Measurements from ENCODE around the gene EHD3.
A peak's percentile ranks its signal among the peaks of the same experiment; 100 is the strongest.

The EHD3 gene

DNA sequence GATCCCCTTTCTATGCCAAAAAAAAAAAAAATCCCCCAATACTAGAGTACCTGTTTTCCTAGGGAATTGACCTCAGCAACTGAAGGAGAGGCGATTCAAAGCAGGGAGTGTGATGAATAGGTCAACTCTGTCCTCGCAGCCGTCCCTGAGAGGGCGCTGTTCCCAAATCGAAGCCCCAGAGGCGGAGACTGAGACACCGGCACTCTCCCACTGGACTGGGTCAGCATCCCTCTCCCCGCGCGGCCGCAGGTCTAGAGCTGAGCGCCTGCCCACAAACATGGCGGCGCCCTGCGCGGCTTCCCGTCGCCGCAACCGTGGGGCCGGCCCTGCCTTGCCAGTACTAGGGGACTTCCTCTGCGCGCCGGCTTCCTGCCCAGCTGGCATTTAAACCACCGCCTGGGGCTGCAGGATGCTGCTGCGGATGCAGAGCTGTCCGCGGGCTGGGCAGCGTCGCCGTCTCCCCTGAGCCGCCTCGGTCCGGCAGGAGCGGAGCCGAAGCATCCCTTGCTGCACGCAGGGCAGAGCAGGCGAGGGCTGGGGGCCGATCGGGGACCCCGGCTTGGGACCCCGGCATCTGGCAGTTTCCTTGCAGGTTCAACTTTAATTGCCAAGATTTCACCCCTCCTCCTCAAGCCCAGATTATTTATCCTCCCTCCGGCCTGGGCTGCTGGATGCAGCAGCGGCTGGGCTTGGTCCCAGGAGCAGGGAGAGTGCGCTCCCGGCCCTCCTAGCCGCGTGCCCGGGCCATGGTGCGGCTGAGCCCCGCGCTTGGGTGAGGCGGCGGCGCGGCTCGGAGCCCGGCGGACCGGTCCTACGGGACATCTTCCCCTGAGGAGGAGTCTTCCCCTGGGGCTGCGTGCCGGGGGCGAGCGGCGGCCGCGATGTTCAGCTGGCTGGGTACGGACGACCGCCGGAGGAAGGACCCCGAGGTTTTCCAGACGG is at the start of gene EHD3:
TSS of gene EHD3 (plus strand) at position 412 of the 942 bp plus-strand sequence. CDS start at position 882, 470 bp downstream.
- peak; percentile 69 to 75 for DNase-seq (ENCODE audit: low read depth in 2 of 2)

DNA sequence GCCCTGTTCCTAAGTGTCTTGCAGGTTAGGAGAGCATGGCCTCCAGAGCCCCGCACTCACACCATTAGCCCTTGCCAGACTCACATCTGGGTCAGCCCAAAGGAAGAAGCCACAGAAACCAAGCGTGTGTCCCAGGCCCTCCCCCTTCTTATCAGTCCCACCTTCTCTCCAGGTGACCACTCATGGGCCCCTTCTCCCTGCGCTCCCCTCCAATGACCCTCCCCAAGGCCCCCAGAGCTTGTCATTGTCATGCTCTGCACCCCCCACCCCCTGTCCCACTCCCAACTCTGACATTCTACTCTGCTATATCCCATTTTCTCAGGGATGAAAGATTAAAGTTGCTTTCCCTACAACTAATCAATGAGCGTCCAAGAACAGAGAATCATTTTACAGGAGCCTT is 46.8 kb upstream of the EHD3 start:
- no peak for DNase-seq (ENCODE audit: low read depth in 2 of 2)

DNA sequence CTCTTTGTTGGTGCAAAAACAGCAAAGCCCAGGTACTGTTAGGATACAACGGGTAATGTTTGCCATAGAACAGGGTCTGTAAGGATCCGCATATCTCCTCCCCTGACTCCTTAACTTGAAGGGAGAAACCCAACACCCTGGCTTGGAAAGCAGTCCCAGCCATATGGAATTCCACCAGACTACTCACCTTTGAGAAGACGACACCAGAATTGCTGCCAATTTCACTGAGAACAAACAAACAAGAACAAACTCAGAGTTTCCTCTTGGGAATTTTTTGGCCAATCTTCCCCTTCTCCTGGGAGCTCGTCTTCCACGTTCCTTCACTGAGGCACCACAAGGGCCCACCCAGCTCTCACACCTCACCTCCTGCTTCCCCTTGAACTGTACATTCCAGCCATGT is 45.8 kb upstream of the EHD3 start:
- no peak for DNase-seq (ENCODE audit: low read depth in 2 of 2)

DNA sequence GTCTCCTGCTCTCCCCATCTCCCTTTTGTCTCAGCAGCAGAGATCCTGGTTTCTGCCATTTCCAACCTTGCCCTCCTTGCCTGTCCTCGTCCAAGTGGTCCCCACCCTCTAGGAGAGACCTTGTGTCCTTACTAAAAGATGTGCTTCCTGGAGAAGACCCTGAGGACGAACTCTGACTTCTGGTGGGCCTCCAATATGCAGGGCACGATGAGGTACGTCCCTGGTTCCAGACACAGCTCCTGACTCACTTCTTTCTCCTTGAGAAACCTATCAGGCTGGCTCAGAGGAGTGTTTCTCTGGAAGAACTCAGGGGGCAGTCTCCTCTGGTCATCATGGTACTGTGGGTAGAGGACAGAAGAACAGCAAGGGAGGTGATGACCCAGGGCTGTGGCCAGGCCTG is 44.8 kb upstream of the EHD3 start:
- no peak for DNase-seq (ENCODE audit: low read depth in 2 of 2)

DNA sequence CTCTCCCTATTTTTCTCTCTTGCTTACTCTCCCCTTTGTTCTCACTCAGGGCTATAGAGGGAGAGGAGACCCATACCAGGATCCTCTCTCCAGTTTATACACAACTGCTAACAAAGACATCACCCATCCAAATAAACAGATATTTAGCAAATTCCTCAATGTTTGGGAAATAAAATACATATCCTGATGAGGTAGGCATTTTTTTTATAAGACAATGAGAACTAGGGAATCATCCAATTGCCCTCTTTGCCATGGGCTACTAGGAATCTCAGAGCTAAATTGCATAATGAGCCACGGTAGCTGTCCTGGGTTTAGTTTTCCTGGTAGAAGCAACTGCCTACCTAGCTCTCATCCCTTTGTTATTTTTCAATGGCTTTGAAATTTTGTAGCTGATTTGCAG is 43.8 kb upstream of the EHD3 start:
- no peak for DNase-seq (ENCODE audit: low read depth in 2 of 2)

DNA sequence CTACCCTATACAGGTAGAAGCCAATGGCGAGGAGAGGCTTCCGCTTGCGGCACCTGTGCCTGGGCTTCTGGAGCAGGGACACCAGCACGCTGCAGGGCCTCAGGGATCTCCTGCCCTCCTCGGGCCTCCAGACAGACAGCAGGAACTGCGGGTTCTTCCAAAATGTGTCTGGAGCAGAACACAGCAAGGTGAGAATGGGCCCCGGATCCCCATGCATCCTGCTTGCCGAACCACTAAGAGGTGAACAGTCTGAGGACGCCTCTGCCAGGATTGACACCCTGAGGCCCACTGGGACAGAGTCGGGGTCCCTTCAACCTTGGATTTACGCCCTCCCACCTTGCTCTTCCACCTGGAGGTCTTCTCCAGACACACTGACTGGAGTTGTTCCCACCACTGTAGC is 42.0 kb upstream of the EHD3 start:
- no peak for DNase-seq (ENCODE audit: low read depth in 2 of 2)

DNA sequence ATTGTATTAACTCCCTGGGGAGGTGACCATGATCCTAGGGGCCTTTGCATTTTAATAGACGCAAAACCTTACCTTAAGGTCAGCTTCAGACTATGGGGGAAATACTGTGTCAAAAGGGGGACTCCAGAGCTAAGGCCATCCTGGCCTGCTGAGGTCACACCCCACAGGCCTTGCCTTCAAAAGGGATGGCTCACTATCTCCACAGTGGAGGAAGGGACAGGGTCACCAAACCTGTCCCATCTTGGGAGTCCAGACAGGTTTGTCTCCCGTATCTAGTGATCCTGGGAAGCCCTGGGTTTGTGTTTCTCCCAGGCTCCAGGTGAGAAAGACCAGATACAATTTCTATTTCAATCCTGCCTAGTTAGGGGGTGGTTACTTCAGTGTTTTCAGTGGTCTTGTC is 41.6 kb upstream of the EHD3 start:
- DNase-seq (ENCODE audit: low read depth in 2 of 2), result no peak

DNA sequence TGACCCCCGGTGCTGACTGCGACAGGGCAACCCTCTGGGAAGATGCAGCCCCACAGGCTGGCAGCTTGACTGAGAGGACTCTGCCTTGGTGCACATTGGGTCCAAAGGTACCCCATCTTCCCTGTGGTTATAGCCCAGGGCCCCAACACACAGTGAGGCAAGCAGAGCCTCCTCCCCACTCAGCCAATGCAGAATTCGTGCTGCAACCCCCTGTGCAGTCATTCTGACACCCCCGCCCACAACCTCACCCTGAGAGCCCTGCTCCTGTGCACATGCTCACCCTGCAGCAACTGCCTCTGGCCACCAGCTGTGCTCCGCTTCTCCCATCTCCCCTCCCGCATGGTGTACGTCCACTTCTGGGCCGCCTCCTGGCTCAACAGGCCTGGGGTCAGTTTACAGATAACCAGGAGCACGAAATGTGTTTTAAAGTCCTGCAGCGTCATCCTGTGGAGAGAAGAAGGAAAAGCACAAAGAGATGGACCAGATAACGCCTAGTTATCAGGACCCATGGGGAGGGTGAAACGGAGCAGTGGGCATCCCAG is 41.0 kb upstream of the EHD3 start:
- no peak for DNase-seq (ENCODE audit: low read depth in 2 of 2)

DNA sequence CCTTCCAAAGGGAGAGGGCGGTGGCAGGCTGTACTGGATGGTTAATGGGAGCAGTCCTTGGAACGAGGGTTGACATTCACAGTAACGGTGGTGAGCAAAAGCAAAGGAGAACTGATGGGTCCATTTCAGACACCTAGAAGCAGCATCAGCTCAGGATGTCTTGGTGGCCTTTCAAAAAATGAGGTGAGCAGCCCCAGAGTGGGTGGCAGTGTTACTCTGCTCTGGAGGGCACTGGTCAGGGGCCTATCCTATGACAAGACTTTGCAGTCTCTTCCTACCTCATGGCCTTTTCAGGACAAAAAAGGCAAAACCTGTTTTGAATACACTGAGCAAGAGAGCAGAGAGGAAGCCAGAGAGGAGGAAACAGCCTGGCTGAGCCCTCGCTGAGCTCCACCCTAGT is 40.1 kb upstream of the EHD3 start:
- no peak for DNase-seq (ENCODE audit: low read depth in 2 of 2)

DNA sequence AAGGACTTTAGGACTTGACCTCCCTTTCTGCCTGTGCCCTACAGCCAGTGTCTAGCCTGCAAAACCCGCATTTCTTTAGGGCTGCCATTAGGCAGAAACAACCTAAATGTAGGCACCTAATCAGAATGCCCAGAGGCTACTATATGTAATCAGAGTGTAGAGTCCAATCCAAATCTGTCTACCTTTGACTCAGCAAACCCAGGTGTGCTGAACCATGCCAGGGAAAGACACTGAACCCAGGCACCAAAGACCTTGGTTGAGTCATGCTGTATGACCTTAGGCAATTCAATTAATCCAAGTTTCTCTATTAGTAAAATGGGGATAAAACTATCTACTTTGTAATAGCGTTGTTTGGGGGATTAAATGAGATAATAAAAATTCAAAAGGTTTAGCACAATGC is 37.3 kb upstream of the EHD3 start:
- no peak for DNase-seq (ENCODE audit: low read depth in 2 of 2)

DNA sequence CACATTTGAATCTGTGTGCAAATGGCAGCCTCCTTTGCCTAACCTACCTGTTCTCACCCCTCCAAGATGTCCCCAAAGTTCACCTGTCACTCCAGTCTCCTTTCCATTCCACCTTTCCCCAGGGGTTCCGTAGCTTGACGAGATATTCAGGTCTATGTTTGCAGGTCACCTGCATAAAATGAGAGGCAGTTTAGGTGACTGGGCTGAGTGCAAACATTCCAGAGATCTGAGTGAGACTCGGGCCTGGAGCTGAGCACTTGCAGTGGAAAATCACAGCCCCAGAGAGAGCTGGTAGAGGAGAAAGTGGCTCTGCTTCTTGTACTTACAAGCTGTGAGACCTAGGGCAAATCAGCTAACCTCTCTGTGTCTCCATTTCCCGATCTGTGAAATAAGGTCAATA is 36.8 kb upstream of the EHD3 start:
- no peak for DNase-seq (ENCODE audit: low read depth in 2 of 2)

DNA sequence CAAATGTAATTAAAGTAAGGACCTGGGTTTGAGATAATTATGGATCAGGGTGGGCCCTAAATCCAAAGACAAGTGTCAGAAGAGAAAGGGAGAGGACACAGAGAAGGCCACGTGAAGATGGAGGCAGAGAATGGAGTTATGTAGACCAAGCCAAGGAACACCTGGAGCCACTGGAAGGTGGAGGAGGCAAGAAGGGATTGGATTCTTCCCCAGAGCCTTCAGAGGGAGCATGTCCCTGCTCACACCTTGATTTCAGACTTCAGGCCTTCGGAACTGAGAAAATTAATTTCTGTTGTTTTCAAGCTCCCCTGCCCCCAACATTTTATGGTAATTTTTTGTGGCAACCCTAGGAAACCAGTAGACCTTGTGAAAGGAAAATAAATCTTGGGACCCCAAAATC is 36.3 kb upstream of the EHD3 start:
- no peak for DNase-seq (ENCODE audit: low read depth in 2 of 2)

DNA sequence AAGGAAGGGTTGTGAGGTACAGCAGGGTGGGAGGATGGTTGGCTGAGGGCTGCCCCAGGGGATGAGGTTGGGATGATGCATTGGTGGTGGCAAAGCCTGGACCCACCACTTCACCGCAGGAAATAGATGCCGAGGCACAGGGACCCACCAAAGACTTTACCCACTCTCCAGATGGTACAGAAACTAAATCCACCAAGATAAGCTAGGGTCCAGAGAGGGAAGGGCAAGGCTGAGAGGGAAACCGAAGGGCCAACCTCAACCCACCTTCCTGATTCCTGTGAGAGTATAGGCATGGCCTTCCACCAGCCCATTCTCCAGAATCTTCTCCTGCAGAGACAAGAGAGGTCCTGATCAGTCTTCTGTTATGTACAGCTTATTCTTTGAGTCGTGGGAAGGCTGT is 34.7 kb upstream of the EHD3 start:
- no peak for DNase-seq (ENCODE audit: low read depth in 2 of 2)

DNA sequence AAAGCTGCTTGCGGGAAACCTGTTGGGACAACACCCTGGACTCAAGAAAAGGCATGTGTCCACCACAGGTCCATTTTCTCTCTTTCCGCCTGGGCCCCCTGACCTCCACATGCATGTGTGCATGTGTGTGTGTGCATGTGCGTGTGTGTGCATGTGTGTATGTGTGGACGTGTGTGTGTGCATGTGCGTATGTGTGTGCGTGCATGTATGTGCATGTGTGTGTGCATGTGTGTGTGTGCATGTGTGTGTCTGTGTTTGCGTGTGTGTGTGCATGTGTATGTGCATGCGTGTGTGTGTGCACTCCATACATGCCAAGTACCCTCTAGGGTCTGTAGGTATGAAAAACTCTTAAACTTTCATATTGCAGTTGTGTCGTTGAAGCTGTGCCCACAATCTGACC is 33.0 kb upstream of the EHD3 start:
- DNase-seq (ENCODE audit: low read depth in 2 of 2), result no peak

DNA sequence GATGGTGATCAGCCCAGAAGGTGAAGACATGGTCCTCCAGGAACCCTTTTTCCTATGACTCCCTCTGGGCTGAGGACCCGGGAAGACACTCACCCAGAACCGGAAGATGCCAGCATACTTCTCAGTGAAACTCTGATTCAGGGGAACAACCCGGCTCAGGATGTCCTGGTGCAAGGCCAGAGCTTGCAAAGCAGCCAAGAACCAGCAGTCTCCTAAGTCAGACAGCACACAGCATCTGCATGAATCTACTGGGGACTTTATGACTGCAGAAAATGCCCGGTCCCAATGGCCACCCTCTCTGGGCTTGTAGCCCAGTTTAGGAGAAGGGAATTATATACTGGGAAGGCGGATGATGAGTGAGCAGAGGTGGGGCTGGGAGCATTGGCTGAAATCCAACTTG is 31.9 kb upstream of the EHD3 start:
- no peak for DNase-seq (ENCODE audit: low read depth in 2 of 2)

DNA sequence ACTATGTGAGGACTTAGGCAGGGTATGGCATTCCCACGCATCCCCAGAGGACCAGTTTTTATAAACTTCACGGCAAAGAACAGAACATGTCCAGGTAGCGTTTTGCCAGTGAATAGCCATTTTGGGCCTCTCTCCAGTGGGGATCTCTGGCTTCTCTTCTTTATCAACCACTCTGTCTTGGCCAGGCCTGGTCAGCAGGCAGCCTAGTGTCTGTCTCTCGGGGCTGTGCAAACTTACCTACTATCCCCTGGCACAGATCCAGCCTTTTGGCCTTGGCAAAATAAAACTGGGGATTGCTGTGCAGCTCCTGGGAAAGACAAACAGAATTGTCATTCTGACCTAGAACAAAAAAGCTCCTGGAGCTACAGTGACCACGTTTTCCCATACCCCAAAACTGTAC is 31.1 kb upstream of the EHD3 start:
- DNase-seq (ENCODE audit: low read depth in 2 of 2), result no peak

DNA sequence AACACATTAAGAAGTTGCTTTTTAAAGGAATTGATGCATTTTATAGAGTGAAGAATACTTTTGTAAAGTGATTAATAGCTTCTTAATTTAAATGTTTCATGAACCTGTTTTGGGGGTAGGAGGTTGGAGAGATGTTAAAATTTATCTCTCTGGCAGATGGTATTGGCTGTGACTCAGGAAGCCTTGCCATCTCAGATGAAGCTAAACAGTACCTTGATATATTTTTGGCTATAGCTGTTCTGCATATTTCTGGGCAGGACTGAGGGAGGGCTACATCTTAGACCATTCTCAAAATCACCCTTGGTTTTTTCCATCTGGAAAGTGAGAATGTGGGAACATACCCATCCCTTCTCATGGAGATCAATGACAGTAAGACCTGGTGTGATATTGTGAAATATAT is 30.0 kb upstream of the EHD3 start:
- no peak for DNase-seq (ENCODE audit: low read depth in 2 of 2)

DNA sequence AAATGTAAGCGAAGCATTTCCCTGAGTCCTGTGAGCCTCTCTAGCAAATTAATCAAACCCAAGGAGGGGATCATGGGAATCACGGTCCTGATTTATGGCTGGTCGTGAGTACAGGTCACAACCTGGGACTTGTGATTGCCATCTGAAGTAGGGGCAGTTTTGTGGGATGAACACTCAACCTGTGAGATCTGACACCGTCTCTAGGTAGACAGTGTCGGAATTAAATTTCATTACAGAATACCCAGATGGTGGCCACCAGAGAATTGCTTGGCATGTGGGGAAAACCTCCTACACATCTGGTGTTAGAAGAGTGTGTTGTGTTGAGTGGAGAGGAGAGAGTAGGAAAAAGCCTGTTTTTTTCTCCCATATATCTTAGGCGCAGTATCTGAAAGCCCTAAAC is 29.2 kb upstream of the EHD3 start:
- DNase-seq (ENCODE audit: low read depth in 2 of 2), result no peak

DNA sequence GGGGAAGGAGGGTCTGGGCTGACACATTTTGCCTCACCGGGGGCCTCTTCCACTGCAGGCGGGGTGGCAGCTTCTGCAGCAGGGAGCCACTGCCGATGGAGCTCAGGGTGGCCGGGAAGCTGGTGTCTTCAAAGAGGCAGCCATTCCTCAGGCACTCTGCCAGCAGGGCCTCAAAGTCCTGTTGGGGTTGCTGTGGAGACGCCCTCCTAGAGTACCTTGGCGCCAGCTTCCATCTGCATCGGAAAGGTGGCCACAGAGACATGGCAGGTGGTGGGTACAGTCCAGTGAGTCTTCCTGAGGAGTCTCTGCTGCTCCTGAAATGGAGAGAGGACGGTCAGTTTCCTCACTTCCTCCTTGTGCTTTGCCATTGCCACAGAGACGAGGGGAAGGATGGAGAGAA is 28.8 kb upstream of the EHD3 start:
- no peak for DNase-seq (ENCODE audit: low read depth in 2 of 2)

DNA sequence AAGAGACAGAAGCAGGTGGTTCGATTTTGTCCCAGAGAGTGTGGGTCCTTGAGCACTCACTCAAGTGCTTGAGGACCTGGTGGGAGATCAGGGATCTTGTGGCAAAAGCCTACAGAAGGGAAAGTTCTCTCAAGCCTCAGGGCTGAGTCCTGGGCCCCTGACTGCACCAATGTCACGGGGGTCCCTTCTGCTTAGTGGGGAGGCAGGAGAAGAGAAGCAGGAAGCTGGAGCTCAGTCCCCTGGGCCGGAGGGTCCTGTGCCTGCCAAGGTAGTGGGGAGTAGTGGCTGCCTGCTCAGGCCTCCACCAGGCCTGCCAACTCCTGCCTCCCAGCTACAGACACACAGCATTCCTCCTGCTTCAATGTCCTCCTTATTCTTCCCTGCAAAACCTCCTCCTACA is 28.3 kb upstream of the EHD3 start:
- DNase-seq (ENCODE audit: low read depth in 2 of 2), result no peak

DNA sequence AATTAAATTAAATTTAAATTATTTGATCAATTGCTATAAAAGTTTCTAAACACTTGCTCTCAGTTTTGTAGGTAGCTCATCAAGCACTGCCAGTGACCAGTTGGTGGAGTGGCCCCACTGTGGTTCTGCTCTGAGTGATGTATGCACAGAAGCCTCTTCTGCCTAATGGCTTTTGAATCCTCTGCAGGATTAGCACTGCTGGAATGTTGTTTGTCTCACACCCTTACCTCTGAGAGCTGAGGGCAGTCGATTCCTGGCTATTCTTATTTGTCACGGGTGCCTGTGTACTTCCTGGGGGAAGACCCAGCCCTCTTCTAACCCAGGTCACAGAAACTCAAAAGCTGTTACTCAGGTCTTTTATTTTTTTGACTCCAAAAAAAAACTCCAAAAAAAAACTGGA is 26.2 kb upstream of the EHD3 start:
- no peak for DNase-seq (ENCODE audit: low read depth in 2 of 2)

DNA sequence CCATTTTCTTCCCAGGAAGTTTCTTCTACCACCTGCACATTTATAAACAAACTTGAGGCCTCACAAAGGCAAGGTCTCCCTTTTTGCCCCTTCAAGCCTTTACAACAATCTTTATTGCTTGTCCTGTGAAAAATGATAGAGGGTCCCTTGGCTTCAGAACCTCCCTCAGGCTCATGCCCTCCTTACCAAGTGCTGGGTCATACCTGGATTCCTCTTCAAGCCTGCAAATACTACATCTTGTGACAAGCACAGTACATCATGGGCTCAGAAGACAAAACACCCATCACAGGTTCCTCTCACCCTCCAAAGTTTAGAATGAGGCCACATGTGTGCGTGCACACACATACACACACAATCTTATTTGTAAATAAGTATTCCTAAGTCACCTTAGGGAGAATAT is 25.7 kb upstream of the EHD3 start:
- no peak for DNase-seq (ENCODE audit: low read depth in 2 of 2)

Measured in fibroblast of skin of left biceps (primary cell).